ENCODE measurements around the gene CHCHD6.

The CHCHD6 gene

GRCh38 chr3:126891141-126891540 is 187.1 kb downstream of the CHCHD6 start:
- Mint-ChIP-seq H3K36me3 (no peaks in the 10 kb centered on the region), H3K27ac (peak overlapping the region; percentile 11), H3K9me3 (no peaks in the 10 kb centered on the region), H3K4me1 (peaks cover 9% of the 10 kb centered on the region), H3K4me3 (no peak overlapping the region), H3K27me3 (no peaks in the 10 kb centered on the region)
- no peak for DNase-seq
- CTCF ChIA-PET, result no interaction called here

GRCh38 chr3:126891791-126892190 is 187.8 kb downstream of the CHCHD6 start:
- Mint-ChIP-seq H3K4me1 (peaks cover 9% of the 10 kb centered on the region), H3K27ac (no peak overlapping the region), H3K36me3 (no peaks in the 10 kb centered on the region), H3K9me3 (no peaks in the 10 kb centered on the region), H3K27me3 (no peaks in the 10 kb centered on the region), H3K4me3 (no peak overlapping the region)
- CTCF ChIA-PET, result no interaction called here
- DNase-seq, result no peak

- Mint-ChIP-seq H3K36me3 (no peaks in the 10 kb centered on the region), H3K4me1 (peaks cover 6% of the 10 kb centered on the region), H3K27me3 (no peaks in the 10 kb centered on the region), H3K27ac (no peak overlapping the region), H3K4me3 (no peak overlapping the region), H3K9me3 (no peaks in the 10 kb centered on the region)
- DNase-seq, result no peak
- CTCF ChIA-PET, result no interaction called here
These were observed 189.6 kb downstream of the CHCHD6 start for GRCh38 chr3:126893651-126894050.

GRCh38 chr3:126894475-126894874 is 190.4 kb downstream of the CHCHD6 start:
- Mint-ChIP-seq H3K4me1 (peaks cover 6% of the 10 kb centered on the region), H3K9me3 (no peaks in the 10 kb centered on the region), H3K4me3 (no peak overlapping the region), H3K27me3 (no peaks in the 10 kb centered on the region), H3K36me3 (no peaks in the 10 kb centered on the region), H3K27ac (no peak overlapping the region)
- no peak for DNase-seq
- CTCF ChIA-PET, result no interaction called here

GRCh38 chr3:126895178-126896066 is 191.4 kb downstream of the CHCHD6 start:
- Mint-ChIP-seq H3K36me3 (no peaks in the 10 kb centered on the region), H3K27me3 (no peaks in the 10 kb centered on the region), H3K27ac (no peak overlapping the region), H3K4me3 (no peak overlapping the region), H3K4me1 (peaks cover 6% of the 10 kb centered on the region), H3K9me3 (no peaks in the 10 kb centered on the region)
- CTCF ChIA-PET, result no interaction called here
- DNase-seq, result no peak

- Mint-ChIP-seq H3K27ac (no peak overlapping the region), H3K9me3 (no peaks in the 10 kb centered on the region), H3K4me3 (no peak overlapping the region), H3K27me3 (no peaks in the 10 kb centered on the region), H3K4me1 (peaks cover 6% of the 10 kb centered on the region), H3K36me3 (no peaks in the 10 kb centered on the region)
- CTCF ChIA-PET, result no interaction called here
- DNase-seq, result no peak
These were observed 192.0 kb downstream of the CHCHD6 start for GRCh38 chr3:126896067-126896441.

- Mint-ChIP-seq H3K4me1 (peaks cover 6% of the 10 kb centered on the region), H3K27me3 (no peaks in the 10 kb centered on the region), H3K4me3 (no peak overlapping the region), H3K36me3 (no peaks in the 10 kb centered on the region), H3K27ac (no peak overlapping the region), H3K9me3 (no peaks in the 10 kb centered on the region)
- CTCF ChIA-PET, result no interaction called here
- no peak for DNase-seq
These were observed 192.9 kb downstream of the CHCHD6 start for GRCh38 chr3:126896968-126897367.

GRCh38 chr3:126897943-126898342 is 193.9 kb downstream of the CHCHD6 start:
- Mint-ChIP-seq H3K36me3 (no peaks in the 10 kb centered on the region), H3K27me3 (no peaks in the 10 kb centered on the region), H3K9me3 (no peaks in the 10 kb centered on the region), H3K27ac (no peak overlapping the region), H3K4me1 (peaks cover 6% of the 10 kb centered on the region), H3K4me3 (no peak overlapping the region)
- CTCF ChIA-PET, result no interaction called here
- DNase-seq, result no peak

- Mint-ChIP-seq H3K9me3 (no peaks in the 10 kb centered on the region), H3K27me3 (no peaks in the 10 kb centered on the region), H3K4me3 (no peak overlapping the region), H3K4me1 (no peaks in the 10 kb centered on the region), H3K27ac (no peak overlapping the region), H3K36me3 (no peaks in the 10 kb centered on the region)
- no peak for DNase-seq
- CTCF ChIA-PET, result no interaction called here
These were observed 197.0 kb downstream of the CHCHD6 start for GRCh38 chr3:126900859-126901540.

GRCh38 chr3:126901631-126902030 is 197.6 kb downstream of the CHCHD6 start:
- no peak overlapping the region for H3K27ac Mint-ChIP-seq
- H3K4me1 Mint-ChIP-seq, result no peaks in the 10 kb centered on the region
- DNase-seq, result no peak
- no peak overlapping the region for H3K4me3 Mint-ChIP-seq
- CTCF ChIA-PET, result no interaction called here
- no peaks in the 10 kb centered on the region for H3K36me3 Mint-ChIP-seq
- H3K27me3 Mint-ChIP-seq, result no peaks in the 10 kb centered on the region
- H3K9me3 Mint-ChIP-seq, result no peaks in the 10 kb centered on the region

- no peak for DNase-seq
- Mint-ChIP-seq H3K9me3 (no peaks in the 10 kb centered on the region), H3K27me3 (no peaks in the 10 kb centered on the region), H3K4me3 (no peak overlapping the region), H3K27ac (no peak overlapping the region), H3K36me3 (no peaks in the 10 kb centered on the region), H3K4me1 (peaks cover 1% of the 10 kb centered on the region)
- CTCF ChIA-PET, result no interaction called here
These were observed 199.5 kb downstream of the CHCHD6 start for GRCh38 chr3:126903521-126903920.

GRCh38 chr3:126907557-126907956 is 203.5 kb downstream of the CHCHD6 start:
- Mint-ChIP-seq H3K4me1 (peaks cover 38% of the 10 kb centered on the region), H3K27me3 (peaks cover 6% of the 10 kb centered on the region), H3K27ac (no peak overlapping the region), H3K4me3 (no peak overlapping the region), H3K9me3 (peaks cover 2% of the 10 kb centered on the region), H3K36me3 (peaks cover 11% of the 10 kb centered on the region)
- no peak for DNase-seq
- CTCF ChIA-PET, result no interaction called here

GRCh38 chr3:126908752-126909275 is 204.8 kb downstream of the CHCHD6 start:
- H3K4me1 Mint-ChIP-seq, result peaks cover 47% of the 10 kb centered on the region
- peaks cover 6% of the 10 kb centered on the region for H3K27me3 Mint-ChIP-seq
- CTCF ChIA-PET, result no interaction called here
- peaks cover 2% of the 10 kb centered on the region for H3K9me3 Mint-ChIP-seq
- H3K27ac Mint-ChIP-seq, result no peak overlapping the region
- H3K4me3 Mint-ChIP-seq, result no peak overlapping the region
- H3K36me3 Mint-ChIP-seq, result peaks cover 11% of the 10 kb centered on the region
- no peak for DNase-seq

GRCh38 chr3:126910231-126910630 is 206.2 kb downstream of the CHCHD6 start:
- CTCF ChIA-PET, result interaction anchor here (0.7 kb wide), 1 partner anchor 159 kb away, joined by 4 read pairs; no protein-coding TSS in a partner anchor
- Mint-ChIP-seq H3K36me3 (peaks cover 11% of the 10 kb centered on the region), H3K27me3 (peaks cover 6% of the 10 kb centered on the region), H3K27ac (no peak overlapping the region), H3K4me3 (no peak overlapping the region), H3K9me3 (peaks cover 2% of the 10 kb centered on the region), H3K4me1 (peaks cover 53% of the 10 kb centered on the region)
- no peak for DNase-seq
